Activated T-helper 1 cell treated with anti-CD3 and anti-CD28 coated beads, Interleukin-12 subunit alpha, Interleukin-12 subunit beta, Interleukin-2, Interleukin-4 antibody, amounts not matched to agents 30 ng/mL and 10 ng/mL and 1 ng/mL, durations not matched to agents 14 hours and 24 hours and 36 hours (primary cell): ENCODE data around the gene TXNRD2. TPM values are rescaled to one million over a fixed set of nuclear protein-coding genes. Genes with fewer than 3 reads are reported as not detected.

Experiments used
- DNase-seq: peaks from one replicate; pipeline ENCODE4 v3.0.0; 2021; ENCODE audit warnings: low spot score
- H3K27ac Mint-ChIP-seq: one replicate; pipeline ENCODE4 v1.8.0; 2021; ENCODE audit warnings: mild to moderate bottlenecking, mixed read lengths
- H3K27me3 Mint-ChIP-seq: one replicate; pipeline ENCODE4 v1.8.0; 2022; ENCODE audit warnings: mild to moderate bottlenecking, moderate library complexity, mixed read lengths; ENCODE audit not compliant: insufficient read depth
- H3K36me3 Mint-ChIP-seq: one replicate; pipeline ENCODE4 v1.8.0; 2021; ENCODE audit warnings: low read depth, mixed read lengths
- H3K4me1 Mint-ChIP-seq: one replicate; pipeline ENCODE4 v1.8.0; 2021; ENCODE audit warnings: low read depth, mixed read lengths
- H3K4me3 Mint-ChIP-seq: one replicate; pipeline ENCODE4 v1.8.0; 2021; ENCODE audit warnings: mild to moderate bottlenecking, moderate library complexity, mixed read lengths
- H3K9me3 Mint-ChIP-seq: one replicate; pipeline ENCODE4 v1.8.0; 2021; ENCODE audit warnings: mixed read lengths
- intact Hi-C: fragments of 100-400 bp; cut with micrococcal nuclease; formaldehyde crosslinking; loops from one replicate; pipeline ENCODE4 v1.15.1; 2024
- total RNA-seq: library from RNA; stranded (reverse); gene quantifications from 2 replicates; pipeline ENCODE4 v1.2.3, GENCODE V29; 2022

The TXNRD2 gene
- total RNA-seq, 1 donor from 2014 or later, result 20.0 TPM

DNA sequence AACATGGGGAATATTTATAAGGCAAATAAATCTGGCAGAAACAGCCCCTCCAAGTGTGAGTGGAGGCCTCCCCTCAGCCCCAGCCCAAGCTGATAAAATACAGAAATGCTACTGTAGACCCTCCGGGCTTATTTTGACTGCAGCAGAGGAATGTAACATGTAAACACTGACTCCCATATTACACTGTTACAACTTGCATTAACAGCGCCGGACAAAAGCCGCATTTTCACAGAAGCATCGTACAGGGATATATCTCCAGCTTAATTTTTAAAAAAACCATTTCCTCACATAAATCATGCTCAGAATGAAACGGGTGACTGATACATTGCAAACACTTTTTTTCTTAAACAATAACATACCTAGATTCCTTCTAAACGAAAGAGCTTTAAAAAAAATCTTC, 36.7 kb downstream of the TXNRD2 start:
- H3K27ac Mint-ChIP-seq, result no peak overlapping the region
- H3K36me3 Mint-ChIP-seq, result peaks cover 5% of the 10 kb centered on the region
- no peaks in the 10 kb centered on the region for H3K9me3 Mint-ChIP-seq
- H3K4me1 Mint-ChIP-seq, result peaks cover 4% of the 10 kb centered on the region
- H3K4me3 Mint-ChIP-seq, result no peak overlapping the region
- intact Hi-C loops, result no loop called here
- no peaks in the 10 kb centered on the region for H3K27me3 Mint-ChIP-seq
- DNase-seq, result no peak

DNA sequence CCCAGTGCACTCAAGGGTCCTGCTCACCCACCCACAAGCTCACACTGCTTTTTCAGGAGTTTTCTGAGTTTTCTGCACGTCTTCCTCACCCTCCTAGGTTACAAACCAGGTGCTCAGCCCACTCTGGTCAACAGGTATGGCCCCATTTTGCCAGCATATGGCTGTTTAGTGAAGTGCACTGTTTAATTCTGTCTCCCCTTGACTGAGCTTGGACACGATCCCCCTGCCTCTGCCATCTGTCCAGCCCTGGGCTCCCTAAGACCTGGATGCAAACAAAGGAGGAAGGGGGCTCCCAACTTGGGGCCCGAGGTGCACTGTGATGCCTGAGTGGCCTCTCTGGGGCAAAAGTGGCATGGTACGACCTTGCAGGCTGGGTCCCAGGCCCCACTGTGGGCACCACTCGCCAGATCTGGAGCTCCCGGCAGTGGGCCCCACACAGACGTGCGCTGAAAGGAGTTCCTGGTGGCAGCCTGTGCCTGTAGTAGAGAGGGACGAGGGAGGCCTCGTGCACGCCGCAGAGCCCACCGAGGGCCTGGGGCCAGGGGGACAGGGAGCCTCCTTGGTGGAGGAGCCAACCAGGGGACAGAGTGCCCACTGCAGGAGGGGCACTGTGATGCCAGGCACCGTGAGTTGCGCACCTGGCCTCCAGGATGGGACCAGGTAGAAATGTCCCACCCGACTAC, 37.3 kb downstream of the TXNRD2 start:
- H3K27me3 Mint-ChIP-seq, result no peaks in the 10 kb centered on the region
- no peak overlapping the region for H3K4me3 Mint-ChIP-seq
- H3K9me3 Mint-ChIP-seq, result no peaks in the 10 kb centered on the region
- no peaks in the 10 kb centered on the region for H3K4me1 Mint-ChIP-seq
- no peak overlapping the region for H3K27ac Mint-ChIP-seq
- intact Hi-C loops, result no loop called here
- H3K36me3 Mint-ChIP-seq, result peaks cover 3% of the 10 kb centered on the region
- DNase-seq, result no peak

DNA sequence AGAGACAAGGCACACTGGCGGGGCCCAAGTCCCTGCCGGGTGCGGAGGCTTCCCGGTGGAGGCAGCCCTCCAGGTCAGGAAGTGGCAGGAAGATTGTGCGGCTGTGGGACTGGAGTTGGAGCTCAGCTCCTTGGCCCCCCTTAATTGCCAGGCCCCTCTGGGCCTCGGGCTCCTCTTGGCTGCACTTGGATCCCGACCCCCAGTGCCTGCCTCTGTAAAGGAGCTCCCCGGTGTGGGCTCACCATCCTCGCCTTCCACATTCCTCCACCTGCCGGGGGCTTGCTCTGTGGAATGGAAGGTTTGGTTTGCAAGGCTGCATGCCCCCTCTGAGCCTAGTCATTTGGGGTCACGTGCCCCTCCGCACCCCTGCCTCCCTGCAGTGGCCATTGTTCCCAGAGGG, 38.1 kb downstream of the TXNRD2 start:
- Mint-ChIP-seq H3K27me3 (no peaks in the 10 kb centered on the region), H3K27ac (no peak overlapping the region), H3K4me3 (no peak overlapping the region), H3K36me3 (peaks cover 3% of the 10 kb centered on the region), H3K4me1 (no peaks in the 10 kb centered on the region), H3K9me3 (no peaks in the 10 kb centered on the region)
- no peak for DNase-seq
- intact Hi-C loops, result no loop called here

DNA sequence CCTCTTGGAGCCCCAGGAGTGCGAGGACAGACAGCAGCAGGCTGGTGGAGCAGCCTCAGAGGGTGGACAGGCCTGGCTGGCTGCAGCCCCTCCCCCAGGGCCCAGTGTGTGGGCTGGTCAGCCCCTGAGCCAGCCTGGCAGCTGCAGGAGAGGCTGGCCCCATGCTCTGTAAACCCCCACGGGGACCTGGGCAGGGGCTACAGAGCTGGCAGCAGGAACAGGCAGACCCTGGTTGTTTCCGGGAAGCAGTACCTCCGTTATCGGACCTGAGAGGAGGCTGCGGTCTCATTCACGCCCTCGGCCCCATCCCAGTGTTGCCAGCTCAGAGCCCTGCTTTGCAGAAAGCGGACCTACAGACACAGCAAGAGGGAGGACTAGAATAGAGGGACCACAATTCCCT, 38.6 kb downstream of the TXNRD2 start:
- Mint-ChIP-seq H3K4me1 (no peaks in the 10 kb centered on the region), H3K9me3 (no peaks in the 10 kb centered on the region), H3K4me3 (no peak overlapping the region), H3K27me3 (no peaks in the 10 kb centered on the region), H3K36me3 (peaks cover 3% of the 10 kb centered on the region), H3K27ac (no peak overlapping the region)
- intact Hi-C loops, result no loop called here
- DNase-seq, result no peak

DNA sequence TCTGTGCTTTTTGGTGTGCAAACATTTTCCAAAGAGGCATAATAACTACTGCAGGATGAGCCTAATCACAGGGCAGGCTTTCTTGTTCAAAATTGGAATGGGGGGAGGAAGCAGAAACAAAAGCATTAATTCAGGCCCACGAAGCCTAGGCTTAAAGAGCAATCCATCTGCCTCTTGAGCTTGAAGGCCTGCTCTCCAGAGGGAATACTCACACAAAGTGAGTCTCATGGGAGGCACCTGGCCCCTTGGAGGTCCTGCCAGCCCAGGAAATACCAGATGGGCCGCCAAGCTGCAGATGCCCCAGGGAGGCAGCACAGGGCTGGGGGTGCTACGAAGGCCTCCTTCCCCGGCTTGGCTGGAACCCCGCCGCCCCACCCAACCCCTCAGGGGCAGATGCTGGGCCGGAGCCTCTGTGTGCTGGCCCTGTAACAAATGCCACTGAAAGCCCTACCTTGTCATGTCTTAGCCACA, 39.3 kb downstream of the TXNRD2 start:
- H3K36me3 Mint-ChIP-seq, result peaks cover 3% of the 10 kb centered on the region
- H3K9me3 Mint-ChIP-seq, result no peaks in the 10 kb centered on the region
- intact Hi-C loops, result no loop called here
- DNase-seq, result no peak
- H3K27ac Mint-ChIP-seq, result no peak overlapping the region
- H3K4me3 Mint-ChIP-seq, result no peak overlapping the region
- no peaks in the 10 kb centered on the region for H3K27me3 Mint-ChIP-seq
- no peaks in the 10 kb centered on the region for H3K4me1 Mint-ChIP-seq

DNA sequence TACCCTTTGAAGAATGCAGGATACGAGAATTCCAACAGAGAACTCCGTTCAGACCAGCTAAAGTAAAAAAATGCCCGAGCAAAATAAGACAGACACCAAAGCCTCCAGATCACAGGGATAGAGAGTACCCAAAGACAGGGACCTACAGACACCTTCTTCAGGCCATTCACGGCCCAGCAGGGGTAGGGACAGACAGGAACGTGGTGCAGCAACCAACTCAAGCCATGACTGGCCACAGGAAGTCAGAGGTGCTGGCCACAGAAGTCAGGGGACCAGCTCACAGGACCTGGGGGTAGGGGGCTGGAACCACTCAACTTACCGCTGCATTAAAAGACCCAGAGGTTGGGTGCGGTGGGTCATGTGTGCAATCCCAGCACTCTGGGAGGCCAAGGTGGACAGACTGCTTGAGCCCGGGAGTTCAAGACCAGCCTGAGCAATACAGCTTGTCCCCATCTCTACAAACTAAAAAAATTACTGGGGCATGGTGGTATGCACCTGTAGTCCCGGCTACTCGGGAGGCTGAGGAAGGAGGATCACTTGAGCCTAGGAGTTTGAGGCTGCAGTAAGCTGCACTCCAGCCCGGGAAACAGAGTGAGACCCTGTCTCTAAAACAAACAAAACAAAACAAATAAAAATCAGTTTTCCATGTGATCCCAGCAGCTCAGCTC, 39.9 kb downstream of the TXNRD2 start:
- intact Hi-C loops, result no loop called here
- peaks cover 3% of the 10 kb centered on the region for H3K36me3 Mint-ChIP-seq
- no peaks in the 10 kb centered on the region for H3K9me3 Mint-ChIP-seq
- H3K27ac Mint-ChIP-seq, result no peak overlapping the region
- H3K27me3 Mint-ChIP-seq, result no peaks in the 10 kb centered on the region
- no peaks in the 10 kb centered on the region for H3K4me1 Mint-ChIP-seq
- no peak overlapping the region for H3K4me3 Mint-ChIP-seq
- DNase-seq, result no peak

DNA sequence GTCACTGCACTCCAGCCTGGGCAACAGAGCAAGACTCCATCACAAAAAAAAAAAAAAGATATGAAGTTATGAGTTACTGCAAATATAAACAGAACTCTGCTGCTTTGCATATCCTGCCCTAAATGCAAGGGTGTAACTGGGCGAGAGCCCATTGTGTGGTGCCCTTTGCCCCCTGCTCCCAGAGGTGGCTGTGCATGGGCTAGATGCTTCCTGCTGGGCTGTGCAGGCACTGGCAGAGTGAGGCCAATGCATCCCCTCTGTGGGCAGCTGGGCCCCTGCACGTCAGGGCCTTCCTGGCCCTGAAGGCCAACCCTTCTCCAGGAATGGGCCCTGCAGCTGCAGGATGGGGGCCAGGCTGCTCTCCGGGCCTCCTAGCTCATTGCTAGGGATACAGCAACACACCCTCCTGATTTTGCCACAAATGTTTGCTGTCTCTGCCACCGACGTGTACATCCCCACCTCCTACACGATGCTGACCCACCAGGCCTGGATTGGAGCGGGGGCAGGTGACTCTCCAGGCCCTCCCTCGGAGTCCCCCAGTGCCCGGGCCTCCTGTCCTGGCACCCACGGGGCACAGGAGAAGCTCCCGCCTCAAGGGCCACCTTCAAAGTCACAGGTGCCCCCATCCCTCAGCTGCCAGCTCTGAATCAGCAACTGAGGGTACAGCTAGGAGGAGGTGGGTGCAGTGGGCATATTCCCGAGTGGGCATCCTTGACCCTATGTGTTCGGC, 40.7 kb downstream of the TXNRD2 start:
- Mint-ChIP-seq H3K27me3 (no peaks in the 10 kb centered on the region), H3K4me1 (no peaks in the 10 kb centered on the region), H3K4me3 (no peak overlapping the region), H3K27ac (no peak overlapping the region), H3K36me3 (no peaks in the 10 kb centered on the region), H3K9me3 (no peaks in the 10 kb centered on the region)
- intact Hi-C loops, result no loop called here
- DNase-seq, result no peak

DNA sequence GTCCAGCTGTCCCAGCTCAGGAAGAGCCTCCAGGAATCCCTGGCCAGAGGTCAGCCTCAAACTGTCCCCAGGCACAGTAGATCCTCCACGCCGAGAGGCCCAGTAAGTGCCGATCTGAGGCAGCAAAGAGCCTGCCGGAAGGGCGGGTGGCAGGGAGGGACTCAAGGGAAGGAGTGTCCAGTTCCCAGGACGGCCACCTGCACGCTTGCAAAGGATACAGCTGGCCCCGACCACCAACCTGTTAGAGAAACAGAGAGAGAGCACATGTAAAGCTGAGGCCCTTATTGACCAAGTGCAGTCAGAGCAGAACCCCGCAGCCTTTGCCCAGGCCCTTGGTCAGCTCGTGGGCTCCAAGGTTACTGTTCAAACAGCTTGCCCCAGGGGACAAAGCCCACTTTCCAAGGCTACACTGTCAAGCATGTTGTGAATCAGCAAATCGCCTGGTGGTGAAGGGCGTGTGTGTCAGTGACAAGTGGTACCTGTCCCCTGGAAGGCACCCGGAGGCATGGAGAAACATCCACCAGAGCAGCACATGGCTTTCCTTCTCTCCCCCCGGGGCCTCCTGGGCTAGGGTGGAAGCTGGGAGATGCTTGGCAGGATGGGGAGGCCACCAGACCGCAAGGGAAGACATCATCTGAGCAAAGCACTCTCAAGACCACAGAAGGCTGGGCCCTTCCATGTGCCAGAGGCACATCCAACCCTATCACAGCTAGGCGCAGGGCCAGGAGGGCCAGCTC, 42.6 kb downstream of the TXNRD2 start:
- peak overlapping the region; percentile 48 for H3K27ac Mint-ChIP-seq
- no peaks in the 10 kb centered on the region for H3K36me3 Mint-ChIP-seq
- no peak overlapping the region for H3K4me3 Mint-ChIP-seq
- intact Hi-C loops, result no loop called here
- no peaks in the 10 kb centered on the region for H3K27me3 Mint-ChIP-seq
- DNase-seq, result no peak
- H3K4me1 Mint-ChIP-seq, result no peaks in the 10 kb centered on the region
- H3K9me3 Mint-ChIP-seq, result no peaks in the 10 kb centered on the region

DNA sequence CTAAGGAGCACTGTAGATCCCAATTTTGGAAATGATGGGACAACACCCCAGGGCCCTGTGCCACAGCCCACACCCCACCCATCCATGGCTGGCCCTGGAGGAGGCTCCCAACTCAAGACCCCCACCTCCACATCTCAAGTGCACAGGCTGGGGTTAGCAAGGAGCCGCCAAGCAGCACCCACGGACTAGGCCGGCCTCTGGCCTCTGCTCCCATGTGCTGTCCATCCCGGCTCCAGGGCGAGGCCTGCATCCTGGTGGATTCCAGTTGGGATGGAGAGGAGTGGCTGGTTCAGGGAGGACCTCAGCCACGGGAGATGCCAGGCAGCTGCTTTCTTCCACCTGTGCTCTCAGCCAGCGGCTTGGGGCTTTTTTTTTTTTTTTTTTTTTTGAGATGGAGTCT, 43.5 kb downstream of the TXNRD2 start:
- Mint-ChIP-seq H3K4me1 (no peaks in the 10 kb centered on the region), H3K27me3 (no peaks in the 10 kb centered on the region), H3K27ac (no peak overlapping the region), H3K4me3 (no peak overlapping the region), H3K9me3 (no peaks in the 10 kb centered on the region), H3K36me3 (no peaks in the 10 kb centered on the region)
- DNase-seq, result no peak
- intact Hi-C loops, result no loop called here

DNA sequence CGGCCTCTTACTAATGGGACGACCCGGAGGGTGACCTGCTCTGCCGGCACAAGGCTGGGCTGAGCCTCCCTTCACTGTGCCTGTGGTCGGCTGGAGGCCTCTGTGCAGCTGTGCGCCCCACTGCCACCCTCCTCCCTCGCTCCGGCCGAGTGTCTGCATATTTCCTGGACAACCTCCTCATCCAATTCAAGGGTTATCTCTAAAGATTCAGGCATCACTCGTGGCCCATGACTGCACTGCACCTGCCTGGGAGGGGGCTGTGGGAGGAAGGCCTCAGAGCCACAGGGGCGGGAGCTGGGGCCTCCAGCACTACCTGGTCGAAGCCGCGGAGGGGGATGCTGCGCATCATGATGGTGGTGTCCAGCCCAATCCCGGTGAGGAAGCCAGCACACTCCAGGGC, 43.9 kb downstream of the TXNRD2 start:
- H3K4me3 Mint-ChIP-seq, result no peak overlapping the region
- no peak for DNase-seq
- intact Hi-C loops, result no loop called here
- peaks cover 4% of the 10 kb centered on the region for H3K4me1 Mint-ChIP-seq
- no peaks in the 10 kb centered on the region for H3K9me3 Mint-ChIP-seq
- H3K27me3 Mint-ChIP-seq, result no peaks in the 10 kb centered on the region
- no peaks in the 10 kb centered on the region for H3K36me3 Mint-ChIP-seq
- no peak overlapping the region for H3K27ac Mint-ChIP-seq

DNA sequence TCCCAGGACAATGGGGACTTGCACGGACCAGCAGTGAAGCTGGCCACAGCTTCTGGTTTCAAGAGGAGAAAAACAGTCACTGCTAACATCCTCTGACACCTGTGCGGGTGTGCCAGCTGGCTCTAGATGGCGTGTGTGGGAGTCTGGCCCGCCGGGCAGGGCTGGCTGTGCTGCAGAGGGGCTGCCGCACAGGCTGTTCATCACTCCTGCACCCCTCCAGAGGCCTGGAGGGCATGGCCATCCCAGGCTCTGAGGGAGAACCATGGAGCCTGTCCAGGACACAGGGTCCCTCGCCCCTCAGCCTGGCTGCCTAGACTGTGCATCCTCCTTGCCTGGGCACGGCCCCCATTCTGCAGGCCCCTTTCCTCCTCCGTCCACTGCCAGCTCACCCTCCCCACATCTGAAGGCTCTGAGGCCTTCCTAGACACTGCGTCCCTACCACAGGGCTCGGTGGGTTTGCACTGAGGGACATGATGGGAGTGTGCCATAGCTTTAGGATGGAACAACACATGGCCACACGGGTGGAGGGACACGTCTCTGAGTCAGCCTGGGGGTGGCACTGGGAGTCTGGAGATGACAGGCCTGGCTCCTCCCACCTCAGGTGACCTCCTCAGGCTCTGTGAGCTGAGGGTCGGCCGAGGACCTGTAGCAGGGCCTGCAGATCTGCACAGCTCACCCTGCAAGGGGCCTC, 44.8 kb downstream of the TXNRD2 start:
- Mint-ChIP-seq H3K4me1 (peaks cover 13% of the 10 kb centered on the region), H3K36me3 (no peaks in the 10 kb centered on the region), H3K27ac (no peak overlapping the region), H3K9me3 (no peaks in the 10 kb centered on the region), H3K4me3 (no peak overlapping the region), H3K27me3 (no peaks in the 10 kb centered on the region)
- intact Hi-C loops, result no loop called here
- DNase-seq, result no peak

DNA sequence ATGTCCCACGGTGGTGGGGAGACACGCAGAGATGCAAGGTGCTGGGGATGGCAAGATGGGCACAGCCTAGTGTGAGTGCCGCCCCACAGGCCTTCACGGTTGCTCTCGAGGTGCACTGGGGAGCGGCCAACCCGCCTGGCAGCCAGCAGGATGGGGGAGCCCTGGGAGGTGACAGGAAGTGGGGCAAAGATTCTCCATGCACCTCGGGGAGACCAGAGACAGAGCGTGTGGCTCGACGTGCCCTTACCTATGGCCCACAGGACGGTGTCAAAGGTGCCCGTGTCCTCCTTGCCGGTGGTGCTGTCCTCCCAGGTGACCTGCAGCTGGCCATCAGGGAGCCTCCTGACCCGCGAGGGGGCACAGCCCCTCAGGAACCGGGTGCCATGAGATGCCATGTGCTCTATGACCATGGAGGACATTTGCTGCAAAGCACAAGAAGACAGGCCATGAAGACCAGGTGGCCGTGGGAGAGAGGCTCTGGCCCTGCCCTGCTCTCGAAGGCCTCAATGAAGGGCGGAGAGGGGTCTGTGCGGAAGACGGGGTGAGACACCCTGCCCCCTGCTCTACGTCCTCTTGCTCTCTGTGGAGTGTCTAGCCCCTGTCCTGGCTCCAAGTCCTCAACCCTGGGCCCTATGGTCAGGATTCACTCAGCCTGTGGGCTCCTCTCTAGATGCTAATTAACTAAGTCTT, 46.3 kb downstream of the TXNRD2 start:
- Mint-ChIP-seq H3K27me3 (no peaks in the 10 kb centered on the region), H3K27ac (no peak overlapping the region), H3K9me3 (no peaks in the 10 kb centered on the region), H3K4me1 (peaks cover 28% of the 10 kb centered on the region), H3K36me3 (peaks cover 2% of the 10 kb centered on the region), H3K4me3 (no peak overlapping the region)
- DNase-seq, result no peak
- intact Hi-C loops, result no loop called here
